ENCODE data around the gene NPR2. TPM values are rescaled to one million over a fixed set of nuclear protein-coding genes. Genes with fewer than 3 reads are reported as not detected.
A peak's percentile ranks its signal among the peaks of the same experiment; 100 is the strongest.

Gene NPR2
- total and polyA plus RNA-seq, 2 of the 13 experiments (the other 11 are each of a cell fraction or from before 2014, with no cell fraction given), result 7.4 to 9.4 TPM

DNA sequence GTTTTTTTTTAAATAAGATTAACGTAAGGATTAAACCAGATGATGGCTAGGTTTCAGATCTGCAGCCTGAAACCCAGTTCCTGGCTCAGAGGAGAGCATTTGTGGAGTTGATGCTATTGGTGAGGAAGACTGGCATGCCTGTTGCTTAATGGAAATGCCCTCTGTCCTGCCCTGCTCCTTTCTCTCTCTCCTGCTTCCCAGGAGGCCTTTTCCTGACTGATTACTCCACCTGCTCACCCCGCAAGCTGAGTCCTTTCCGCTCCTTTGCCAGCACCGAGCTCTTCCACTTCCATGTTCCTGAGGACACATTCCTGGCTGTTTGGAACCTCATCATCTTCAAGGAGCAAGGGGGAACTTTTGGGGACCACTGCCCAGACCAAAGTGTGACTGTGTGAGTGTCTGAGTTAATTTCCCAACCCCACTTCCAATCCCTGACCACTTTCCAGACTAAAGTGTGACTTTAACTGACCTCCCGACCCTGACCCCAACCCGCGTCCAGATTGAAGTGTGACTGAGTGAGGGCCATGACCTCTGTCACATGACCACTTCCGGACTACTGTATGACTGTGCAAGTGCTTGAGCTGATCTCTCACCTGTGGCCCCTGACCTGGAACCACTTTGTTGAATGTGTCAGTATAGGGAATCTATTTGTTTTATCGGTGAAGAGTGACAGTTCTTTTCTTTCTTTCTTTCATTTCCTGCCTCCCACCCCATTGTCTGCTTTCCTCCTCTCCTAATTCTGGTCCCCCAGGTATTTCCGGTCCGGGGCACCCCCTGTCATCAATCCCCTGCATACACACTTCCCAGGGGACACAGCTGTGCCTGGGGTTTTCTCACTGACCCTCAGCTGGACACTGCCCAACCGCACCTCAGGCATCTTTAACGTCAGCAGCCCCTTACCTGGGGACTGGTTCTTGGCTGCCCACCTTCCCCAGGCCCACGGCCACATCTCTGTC lies 43.1 kb downstream of the NPR2 start (continued):
- TF ChIP-seq CCAR2 (optimal IDR thresholded peaks at IDR 0.05; ENCODE audit: low read depth, low read length) (no peak), CENPT (CRISPR knock-in tag; IDR thresholded peaks at IDR 0.05; ENCODE audit: low read depth) (no peak), ELF1 (CRISPR knock-in tag; IDR thresholded peaks at IDR 0.05) (peak; percentile 58), ZNF615 (CRISPR knock-in tag; IDR thresholded peaks at IDR 0.05; ENCODE audit: borderline replicate concordance) (no peak), ZNF549 (CRISPR knock-in tag; IDR thresholded peaks at IDR 0.05) (no peak), KMT2B (CRISPR knock-in tag; IDR thresholded peaks at IDR 0.05) (no peak), SOX5 (CRISPR knock-in tag; IDR thresholded peaks at IDR 0.05; ENCODE audit: borderline replicate concordance) (0 out of 2 replicates have a peak, but pooled peaks have one; percentile 38), ZNF703 (CRISPR knock-in tag; IDR thresholded peaks at IDR 0.05; ENCODE audit: borderline replicate concordance) (no peak), NR2F2 (IDR thresholded peaks at IDR 0.05; ENCODE audit: borderline replicate concordance, low read depth) (peak; percentile 96), NR2F1 (CRISPR knock-in tag; IDR thresholded peaks at IDR 0.05) (peak; percentile 94 to 95), HDAC2 (CRISPR knock-in tag; IDR thresholded peaks at IDR 0.05) (peak; percentile 20; the same call in 1 of the 2 replicates), HOXD1 (CRISPR knock-in tag; IDR thresholded peaks at IDR 0.05) (no peak), TBX3 (IDR thresholded peaks at IDR 0.05; ENCODE audit: borderline replicate concordance) (peak; percentile 51; the same call in 1 of the 2 replicates)
- TF ChIP-seq, protein P1, sequence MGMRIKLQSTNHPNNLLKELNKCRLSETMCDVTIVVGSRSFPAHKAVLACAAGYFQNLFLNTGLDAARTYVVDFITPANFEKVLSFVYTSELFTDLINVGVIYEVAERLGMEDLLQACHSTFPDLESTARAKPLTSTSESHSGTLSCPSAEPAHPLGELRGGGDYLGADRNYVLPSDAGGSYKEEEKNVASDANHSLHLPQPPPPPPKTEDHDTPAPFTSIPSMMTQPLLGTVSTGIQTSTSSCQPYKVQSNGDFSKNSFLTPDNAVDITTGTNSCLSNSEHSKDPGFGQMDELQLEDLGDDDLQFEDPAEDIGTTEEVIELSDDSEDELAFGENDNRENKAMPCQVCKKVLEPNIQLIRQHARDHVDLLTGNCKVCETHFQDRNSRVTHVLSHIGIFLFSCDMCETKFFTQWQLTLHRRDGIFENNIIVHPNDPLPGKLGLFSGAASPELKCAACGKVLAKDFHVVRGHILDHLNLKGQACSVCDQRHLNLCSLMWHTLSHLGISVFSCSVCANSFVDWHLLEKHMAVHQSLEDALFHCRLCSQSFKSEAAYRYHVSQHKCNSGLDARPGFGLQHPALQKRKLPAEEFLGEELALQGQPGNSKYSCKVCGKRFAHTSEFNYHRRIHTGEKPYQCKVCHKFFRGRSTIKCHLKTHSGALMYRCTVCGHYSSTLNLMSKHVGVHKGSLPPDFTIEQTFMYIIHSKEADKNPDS (CRISPR knock-in tag; IDR thresholded peaks at IDR 0.05), result no peak
- TF ChIP-seq, protein P2, sequence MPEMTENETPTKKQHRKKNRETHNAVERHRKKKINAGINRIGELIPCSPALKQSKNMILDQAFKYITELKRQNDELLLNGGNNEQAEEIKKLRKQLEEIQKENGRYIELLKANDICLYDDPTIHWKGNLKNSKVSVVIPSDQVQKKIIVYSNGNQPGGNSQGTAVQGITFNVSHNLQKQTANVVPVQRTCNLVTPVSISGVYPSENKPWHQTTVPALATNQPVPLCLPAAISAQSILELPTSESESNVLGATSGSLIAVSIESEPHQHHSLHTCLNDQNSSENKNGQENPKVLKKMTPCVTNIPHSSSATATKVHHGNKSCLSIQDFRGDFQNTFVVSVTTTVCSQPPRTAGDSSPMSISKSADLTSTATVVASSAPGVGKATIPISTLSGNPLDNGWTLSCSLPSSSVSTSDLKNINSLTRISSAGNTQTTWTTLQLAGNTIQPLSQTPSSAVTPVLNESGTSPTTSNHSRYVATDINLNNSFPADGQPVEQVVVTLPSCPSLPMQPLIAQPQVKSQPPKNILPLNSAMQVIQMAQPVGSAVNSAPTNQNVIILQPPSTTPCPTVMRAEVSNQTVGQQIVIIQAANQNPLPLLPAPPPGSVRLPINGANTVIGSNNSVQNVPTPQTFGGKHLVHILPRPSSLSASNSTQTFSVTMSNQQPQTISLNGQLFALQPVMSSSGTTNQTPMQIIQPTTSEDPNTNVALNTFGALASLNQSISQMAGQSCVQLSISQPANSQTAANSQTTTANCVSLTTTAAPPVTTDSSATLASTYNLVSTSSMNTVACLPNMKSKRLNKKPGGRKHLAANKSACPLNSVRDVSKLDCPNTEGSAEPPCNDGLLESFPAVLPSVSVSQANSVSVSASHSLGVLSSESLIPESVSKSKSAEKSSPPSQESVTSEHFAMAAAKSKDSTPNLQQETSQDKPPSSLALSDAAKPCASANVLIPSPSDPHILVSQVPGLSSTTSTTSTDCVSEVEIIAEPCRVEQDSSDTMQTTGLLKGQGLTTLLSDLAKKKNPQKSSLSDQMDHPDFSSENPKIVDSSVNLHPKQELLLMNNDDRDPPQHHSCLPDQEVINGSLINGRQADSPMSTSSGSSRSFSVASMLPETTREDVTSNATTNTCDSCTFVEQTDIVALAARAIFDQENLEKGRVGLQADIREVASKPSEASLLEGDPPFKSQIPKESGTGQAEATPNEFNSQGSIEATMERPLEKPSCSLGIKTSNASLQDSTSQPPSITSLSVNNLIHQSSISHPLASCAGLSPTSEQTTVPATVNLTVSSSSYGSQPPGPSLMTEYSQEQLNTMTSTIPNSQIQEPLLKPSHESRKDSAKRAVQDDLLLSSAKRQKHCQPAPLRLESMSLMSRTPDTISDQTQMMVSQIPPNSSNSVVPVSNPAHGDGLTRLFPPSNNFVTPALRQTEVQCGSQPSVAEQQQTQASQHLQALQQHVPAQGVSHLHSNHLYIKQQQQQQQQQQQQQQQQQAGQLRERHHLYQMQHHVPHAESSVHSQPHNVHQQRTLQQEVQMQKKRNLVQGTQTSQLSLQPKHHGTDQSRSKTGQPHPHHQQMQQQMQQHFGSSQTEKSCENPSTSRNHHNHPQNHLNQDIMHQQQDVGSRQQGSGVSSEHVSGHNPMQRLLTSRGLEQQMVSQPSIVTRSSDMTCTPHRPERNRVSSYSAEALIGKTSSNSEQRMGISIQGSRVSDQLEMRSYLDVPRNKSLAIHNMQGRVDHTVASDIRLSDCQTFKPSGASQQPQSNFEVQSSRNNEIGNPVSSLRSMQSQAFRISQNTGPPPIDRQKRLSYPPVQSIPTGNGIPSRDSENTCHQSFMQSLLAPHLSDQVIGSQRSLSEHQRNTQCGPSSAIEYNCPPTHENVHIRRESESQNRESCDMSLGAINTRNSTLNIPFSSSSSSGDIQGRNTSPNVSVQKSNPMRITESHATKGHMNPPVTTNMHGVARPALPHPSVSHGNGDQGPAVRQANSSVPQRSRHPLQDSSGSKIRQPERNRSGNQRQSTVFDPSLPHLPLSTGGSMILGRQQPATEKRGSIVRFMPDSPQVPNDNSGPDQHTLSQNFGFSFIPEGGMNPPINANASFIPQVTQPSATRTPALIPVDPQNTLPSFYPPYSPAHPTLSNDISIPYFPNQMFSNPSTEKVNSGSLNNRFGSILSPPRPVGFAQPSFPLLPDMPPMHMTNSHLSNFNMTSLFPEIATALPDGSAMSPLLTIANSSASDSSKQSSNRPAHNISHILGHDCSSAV (CRISPR knock-in tag; IDR thresholded peaks at IDR 0.05; ENCODE audit: borderline replicate concordance), result no peak
